HG03045 (cell line): ENCODE results near the gene TCERG1L.

Source experiments
- ATAC-seq: cut with Tn5 transposase; IDR thresholded peaks from one replicate; pipeline ENCODE4 v1.9.1; 2021; ENCODE audit warnings: mild to moderate bottlenecking, moderate library complexity; ENCODE audit not compliant: unreplicated experiment

Gene TCERG1L

GRCh38 chr10:131131726-131132591 lies 179.6 kb downstream of the TCERG1L start:
- no peak for ATAC-seq

- no peak for ATAC-seq
Observed at GRCh38 chr10:131130025-131130424, 181.5 kb downstream of the TCERG1L start.

GRCh38 chr10:131129544-131129943 lies 182.0 kb downstream of the TCERG1L start:
- ATAC-seq, result no peak

GRCh38 chr10:131128731-131129130 lies 182.8 kb downstream of the TCERG1L start:
- no peak for ATAC-seq

- no peak for ATAC-seq
Observed at GRCh38 chr10:131127610-131128009, 183.9 kb downstream of the TCERG1L start.

GRCh38 chr10:131127138-131127589 lies 184.4 kb downstream of the TCERG1L start:
- no peak for ATAC-seq

GRCh38 chr10:131126321-131127137 lies 185.0 kb downstream of the TCERG1L start:
- no peak for ATAC-seq

GRCh38 chr10:131125511-131126225 lies 185.9 kb downstream of the TCERG1L start:
- ATAC-seq, result no peak

GRCh38 chr10:131124945-131125344 lies 186.6 kb downstream of the TCERG1L start:
- no peak for ATAC-seq

- no peak for ATAC-seq
Observed at GRCh38 chr10:131123496-131123895, 188.0 kb downstream of the TCERG1L start.

- no peak for ATAC-seq
Observed at GRCh38 chr10:131121511-131122035, 189.9 kb downstream of the TCERG1L start.

- no peak for ATAC-seq
Observed at GRCh38 chr10:131119626-131120355, 191.7 kb downstream of the TCERG1L start.

- ATAC-seq, result no peak
Observed at GRCh38 chr10:131117416-131118212, 193.9 kb downstream of the TCERG1L start.

- no peak for ATAC-seq
Observed at GRCh38 chr10:131116991-131117375, 194.5 kb downstream of the TCERG1L start.

GRCh38 chr10:131116216-131116990 lies 195.1 kb downstream of the TCERG1L start:
- ATAC-seq, result no peak

GRCh38 chr10:131115801-131116200 lies 195.7 kb downstream of the TCERG1L start:
- no peak for ATAC-seq

GRCh38 chr10:131115321-131115720 lies 196.2 kb downstream of the TCERG1L start:
- ATAC-seq, result no peak

- ATAC-seq, result no peak
Observed at GRCh38 chr10:131114846-131115245, 196.7 kb downstream of the TCERG1L start.
